ENCODE measurements around the gene ZNF35.

- TF ChIP-seq CTCF (conservative IDR thresholded peaks at IDR 0.05; ENCODE audit: low read depth, low read length) (no peak), EZH2 (IDR thresholded peaks at IDR 0.05; ENCODE audit: low read length, unreplicated experiment) (no peak), EZH2phosphoT487 (IDR thresholded peaks at IDR 0.05; ENCODE audit: borderline replicate concordance, low read length) (no peak)
These were observed at the start of gene ZNF35 for GRCh38 chr3:44648564-44649229.
